Measurements from ENCODE around the gene GRIK4. TPM values are rescaled to one million over a fixed set of nuclear protein-coding genes. Genes with fewer than 3 reads are reported as not detected.

The GRIK4 gene
- total RNA-seq, 1 experiment from 2014 or later, result 3.3 TPM

- TF ChIP-seq ZNF416 (CRISPR knock-in tag; IDR thresholded peaks at IDR 0.05) (no peak), USF1 (CRISPR knock-in tag; IDR thresholded peaks at IDR 0.05) (no peak), OVOL2 (CRISPR knock-in tag; IDR thresholded peaks at IDR 0.05; ENCODE audit: borderline replicate concordance) (no peak), NR1H2 (CRISPR knock-in tag; IDR thresholded peaks at IDR 0.05) (no peak)
These were observed 47.3 kb downstream of the GRIK4 start (continued) for GRCh38 chr11:120558744-120559431.

GRCh38 chr11:120561286-120561685, 49.7 kb downstream of the GRIK4 start:
- Mint-ChIP-seq H3K27ac (no peak overlapping the region), H3K27me3 (ENCODE audit: low read depth) (peaks cover 38% of the 10 kb centered on the region), H3K4me3 (no peak overlapping the region), H3K4me1 (peaks cover 41% of the 10 kb centered on the region), H3K9me3 (no peaks in the 10 kb centered on the region), H3K36me3 (no peaks in the 10 kb centered on the region)
- no peak for DNase-seq (ENCODE audit: low spot score)
- ChIA-PET POLR2A (no interaction called here), CTCF (interaction anchor here (1.4 to 4.6 kb wide), 2 partner anchors 12 to 123 kb away, joined by 3 to 25 read pairs; no protein-coding TSS in a partner anchor)
- ATAC-seq, result no peak
- TF ChIP-seq OVOL2 (CRISPR knock-in tag; IDR thresholded peaks at IDR 0.05; ENCODE audit: borderline replicate concordance) (no peak), FOXJ3 (CRISPR knock-in tag; IDR thresholded peaks at IDR 0.05; ENCODE audit: borderline replicate concordance) (no peak), IRF2 (CRISPR knock-in tag; IDR thresholded peaks at IDR 0.05; ENCODE audit: borderline replicate concordance, low read depth) (no peak), USF1 (CRISPR knock-in tag; IDR thresholded peaks at IDR 0.05) (no peak), IRF1 (CRISPR knock-in tag; IDR thresholded peaks at IDR 0.05) (no peak), STAT6 (CRISPR knock-in tag; conservative IDR thresholded peaks at IDR 0.05; ENCODE audit: low read depth) (no peak), ZBTB21 (CRISPR knock-in tag; IDR thresholded peaks at IDR 0.05; ENCODE audit: borderline replicate concordance) (no peak), ATF1 (CRISPR knock-in tag; IDR thresholded peaks at IDR 0.05) (no peak)

GRCh38 chr11:120562806-120563425, 51.4 kb downstream of the GRIK4 start:
- ChIA-PET POLR2A (interaction anchor here (0.9 kb wide), 1 partner anchor 8 kb away, joined by 5 read pairs; no protein-coding TSS in a partner anchor), CTCF (interaction anchor here (0.5 to 4.6 kb wide), 16 partner anchors 11 to 390 kb away, joined by 3 to 34 read pairs (median 9); partner anchors contain the start of gene GRIK4)
- no peaks in the 10 kb centered on the region for H3K9me3 Mint-ChIP-seq
- no peak for ATAC-seq
- H3K27me3 Mint-ChIP-seq (ENCODE audit: low read depth), result peaks cover 38% of the 10 kb centered on the region
- no peak overlapping the region for H3K27ac Mint-ChIP-seq
- peaks cover 31% of the 10 kb centered on the region for H3K4me1 Mint-ChIP-seq
- no peak overlapping the region for H3K4me3 Mint-ChIP-seq
- no peak for DNase-seq (ENCODE audit: low spot score)
- no peaks in the 10 kb centered on the region for H3K36me3 Mint-ChIP-seq
- no peak for TF ChIP-seq ETV6 (CRISPR knock-in tag; IDR thresholded peaks at IDR 0.05)
- TF ChIP-seq ATF1 (CRISPR knock-in tag; IDR thresholded peaks at IDR 0.05), result no peak
- no peak for TF ChIP-seq ZNF219 (CRISPR knock-in tag; IDR thresholded peaks at IDR 0.05; ENCODE audit: borderline replicate concordance)
- TF ChIP-seq MXD4 (CRISPR knock-in tag; IDR thresholded peaks at IDR 0.05; ENCODE audit: borderline replicate concordance), result no peak
- TF ChIP-seq USF2 (CRISPR knock-in tag; IDR thresholded peaks at IDR 0.05), result no peak
- no peak for TF ChIP-seq CREB1 (CRISPR knock-in tag; IDR thresholded peaks at IDR 0.05)
- no peak for TF ChIP-seq JUN (CRISPR knock-in tag; IDR thresholded peaks at IDR 0.05)
- TF ChIP-seq E2F5 (CRISPR knock-in tag; IDR thresholded peaks at IDR 0.05), result no peak
- no peak for TF ChIP-seq ZBTB21 (CRISPR knock-in tag; IDR thresholded peaks at IDR 0.05; ENCODE audit: borderline replicate concordance)
- no peak for TF ChIP-seq ARID4B (CRISPR knock-in tag; IDR thresholded peaks at IDR 0.05; ENCODE audit: borderline replicate concordance)
- no peak for TF ChIP-seq HMGA2 (CRISPR knock-in tag; IDR thresholded peaks at IDR 0.05)
- TF ChIP-seq NR2C2 (CRISPR knock-in tag; IDR thresholded peaks at IDR 0.05), result no peak

Measured in WTC11 (cell line).